IPS-20b (cell line): Measurements from ENCODE around the gene COL9A3.

Experiments used
- H3K27ac ChIP-seq: one replicate; pipeline ENCODE4 v1.5.1; 2013; ENCODE audit warnings: low read length
- H3K27me3 ChIP-seq: 2 replicates; pipeline ENCODE4 v1.6.1; 2013; ENCODE audit warnings: mild to moderate bottlenecking, low read length, inconsistent platforms; ENCODE audit not compliant: insufficient read depth
- H3K36me3 ChIP-seq: 2 replicates; pipeline ENCODE4 v1.6.1; 2013; ENCODE audit warnings: low read depth, mild to moderate bottlenecking, inconsistent platforms, low read length, moderate library complexity; ENCODE audit not compliant: insufficient read depth
- H3K4me1 ChIP-seq: 2 replicates; pipeline ENCODE4 v1.6.1; 2013; ENCODE audit warnings: mild to moderate bottlenecking, control low read depth, inconsistent platforms, low read length, moderate library complexity; ENCODE audit not compliant: insufficient read depth
- H3K4me3 ChIP-seq: 2 replicates; pipeline ENCODE4 v1.5.1; 2013; ENCODE audit warnings: mild to moderate bottlenecking, low read length, inconsistent platforms
- H3K9ac ChIP-seq: 2 replicates; pipeline ENCODE4 v1.6.1; 2013; ENCODE audit warnings: low read depth, mild to moderate bottlenecking, inconsistent platforms, low read length, moderate library complexity
- H3K9me3 ChIP-seq: 2 replicates; pipeline ENCODE4 v1.6.1; 2013; ENCODE audit warnings: mild to moderate bottlenecking, low read depth, low read length, inconsistent platforms; ENCODE audit not compliant: insufficient read depth

COL9A3 gene

DNA sequence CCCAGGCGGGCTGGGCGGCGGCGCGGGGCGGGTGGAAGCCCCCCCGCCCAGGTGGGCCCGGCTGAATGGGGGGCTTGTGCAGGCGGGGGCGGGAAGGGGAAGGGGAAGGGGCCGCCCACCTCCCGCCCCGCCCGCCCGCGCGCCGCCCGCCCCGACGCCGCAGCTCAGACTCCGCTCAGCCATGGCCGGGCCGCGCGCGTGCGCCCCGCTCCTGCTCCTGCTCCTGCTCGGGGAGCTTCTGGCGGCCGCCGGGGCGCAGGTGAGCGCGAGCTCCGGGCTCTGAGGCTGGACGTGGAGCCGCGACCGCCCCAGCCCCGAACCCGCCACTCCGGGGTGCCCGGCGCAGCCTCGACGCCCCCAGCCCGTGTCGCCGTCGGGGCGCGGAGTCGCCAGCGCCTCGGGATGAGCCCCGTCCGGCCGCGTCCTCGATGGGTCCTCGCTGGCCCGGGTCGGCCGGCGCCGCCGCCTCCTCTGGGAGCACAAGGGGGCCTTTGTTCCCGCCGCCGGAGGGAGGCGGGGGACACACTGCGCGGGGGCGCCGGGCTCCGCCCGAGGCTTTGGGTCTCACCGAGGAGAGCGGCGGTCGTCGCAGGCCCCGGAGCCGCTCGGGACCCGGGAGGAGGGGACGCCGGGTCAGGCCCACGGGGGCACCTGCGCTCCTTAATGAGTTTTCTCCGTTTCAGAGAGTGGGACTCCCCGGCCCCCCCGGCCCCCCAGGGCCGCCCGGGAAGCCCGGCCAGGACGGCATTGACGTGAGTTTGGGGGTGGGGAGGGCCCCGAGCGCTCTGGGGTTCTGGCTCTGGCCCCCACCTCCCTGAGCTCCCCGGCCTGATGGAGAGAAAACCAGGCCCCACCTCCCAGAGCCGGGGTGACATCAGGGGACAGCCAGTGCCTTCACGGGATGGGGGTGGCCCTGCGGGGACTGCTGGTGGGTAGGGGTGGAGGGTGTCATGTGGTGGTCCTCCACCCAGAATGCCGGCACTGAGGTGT is at the start of gene COL9A3:
Gene COL9A3 (plus strand): TSS at position 167 of the 990 bp plus-strand sequence. CDS start 15 bp downstream, at position 182.
- peak within 1 kb of the TSS; percentile 73 for H3K4me3 ChIP-seq
- H3K9me3 ChIP-seq = no peaks in the 10 kb centered on the region
- peaks cover 5% of the 10 kb centered on the region; the same call in 1 of the 2 replicates for H3K4me1 ChIP-seq

DNA sequence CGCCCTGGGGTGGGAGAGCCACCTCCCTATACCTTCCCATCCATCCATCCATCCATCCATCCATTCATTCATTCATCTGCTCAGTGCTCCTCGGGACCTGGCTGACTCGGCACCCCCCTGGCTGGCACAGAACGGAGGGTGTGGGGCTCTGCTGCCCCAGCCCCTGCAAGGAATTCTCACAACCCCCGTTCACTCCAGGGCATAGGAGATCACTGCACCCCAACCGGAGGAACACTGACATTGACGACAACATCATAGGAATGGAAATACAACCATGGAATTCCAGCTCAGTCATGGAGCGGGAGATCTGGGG is 48.7 kb upstream of the COL9A3 start:
- H3K9ac ChIP-seq = no peak overlapping the region
- no peaks in the 10 kb centered on the region for H3K4me1 ChIP-seq
- no peaks in the 10 kb centered on the region; the same call in 1 of the 2 replicates for H3K27me3 ChIP-seq
- H3K4me3 ChIP-seq = no peak overlapping the region
- H3K36me3 ChIP-seq = no peaks in the 10 kb centered on the region
- no peak overlapping the region for H3K27ac ChIP-seq
- H3K9me3 ChIP-seq = no peaks in the 10 kb centered on the region

More for the DNA sequence above, at the start of gene COL9A3:
- 0 out of 2 replicates have a peak, but pooled peaks cover 4% of the 10 kb centered on the region for H3K36me3 ChIP-seq
- peak within 1 kb of the TSS; percentile 77 for H3K9ac ChIP-seq
- peak within 1 kb of the TSS; percentile 56 for H3K27ac ChIP-seq
- peaks cover 30% of the 10 kb centered on the region for H3K27me3 ChIP-seq

DNA sequence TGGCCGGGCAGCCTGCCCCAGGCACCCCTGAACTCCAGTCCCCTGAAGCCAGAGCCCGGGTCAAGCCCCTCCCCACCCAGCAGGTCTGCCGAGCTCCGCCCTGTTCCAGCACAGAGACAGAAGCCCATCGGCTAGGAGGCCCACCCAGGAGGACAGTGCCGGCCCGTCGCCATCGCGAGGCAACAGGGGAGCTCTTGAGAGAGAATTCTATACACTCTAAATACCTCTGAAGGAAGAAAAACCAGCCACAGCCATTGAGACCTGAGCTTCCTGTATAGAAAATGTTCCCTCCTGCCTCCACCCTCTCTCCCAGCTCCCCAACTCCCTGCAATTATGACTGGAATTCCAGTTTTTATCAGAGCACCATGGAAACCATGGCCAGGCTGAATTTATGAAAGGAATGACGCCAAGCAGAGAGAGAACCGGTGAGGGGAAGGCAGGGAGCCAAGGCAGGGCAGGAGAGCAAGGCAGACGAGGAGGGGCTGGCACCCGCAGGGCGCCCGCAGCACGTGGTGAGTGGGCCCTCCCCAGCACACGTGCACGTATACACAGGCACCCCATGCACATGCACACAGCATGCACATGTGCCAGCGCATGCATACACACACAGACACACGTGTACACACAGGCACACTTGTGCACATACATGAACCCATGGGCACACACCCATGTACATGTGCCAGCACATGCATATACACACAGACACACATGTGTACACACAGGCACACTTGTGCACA is 48.1 kb upstream of the COL9A3 start:
- H3K4me3 ChIP-seq = no peak overlapping the region
- H3K36me3 ChIP-seq = no peaks in the 10 kb centered on the region
- no peaks in the 10 kb centered on the region for H3K9me3 ChIP-seq
- H3K9ac ChIP-seq = no peak overlapping the region
- no peaks in the 10 kb centered on the region for H3K4me1 ChIP-seq
- H3K27me3 ChIP-seq = no peaks in the 10 kb centered on the region; the same call in 1 of the 2 replicates
- H3K27ac ChIP-seq = no peak overlapping the region

DNA sequence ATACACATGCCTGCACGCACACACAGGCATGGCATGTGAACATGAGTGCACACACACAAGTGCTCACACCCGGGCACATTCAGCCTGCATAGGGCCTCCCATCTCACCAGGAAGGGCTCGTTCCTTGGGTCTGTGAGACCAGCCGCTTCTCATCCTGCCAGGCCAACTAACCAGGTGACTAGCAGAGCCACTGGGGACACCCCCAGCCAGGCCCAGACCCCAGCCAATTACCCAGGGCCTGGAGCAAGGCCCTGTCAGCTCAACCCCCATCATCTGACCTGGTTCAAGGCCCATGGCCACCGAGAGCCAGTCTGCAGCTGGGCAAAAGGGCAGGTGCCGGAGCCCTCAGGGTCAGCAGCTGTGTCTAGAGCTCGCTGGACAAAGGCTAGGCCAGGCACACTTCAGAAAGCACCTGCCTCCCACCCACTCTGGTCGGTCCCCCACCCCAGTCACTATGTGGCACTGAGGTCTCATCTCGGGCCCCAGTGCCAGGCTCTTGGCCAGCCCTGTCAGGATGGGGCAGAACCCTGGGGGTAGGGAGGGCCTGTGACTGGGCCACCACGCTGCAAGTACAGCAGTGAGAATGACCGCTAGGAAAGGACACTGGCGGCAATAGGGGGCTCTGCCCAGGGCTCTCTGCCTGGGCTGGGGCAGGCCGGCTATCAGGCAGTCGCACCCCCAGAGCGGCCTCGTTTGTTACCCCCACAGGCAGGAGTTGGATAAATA is 47.3 kb upstream of the COL9A3 start:
- Histone ChIP-seq H3K9me3 (no peaks in the 10 kb centered on the region), H3K36me3 (no peaks in the 10 kb centered on the region), H3K4me3 (no peak overlapping the region), H3K4me1 (no peaks in the 10 kb centered on the region), H3K27me3 (no peaks in the 10 kb centered on the region; the same call in 1 of the 2 replicates), H3K27ac (no peak overlapping the region), H3K9ac (no peak overlapping the region)

DNA sequence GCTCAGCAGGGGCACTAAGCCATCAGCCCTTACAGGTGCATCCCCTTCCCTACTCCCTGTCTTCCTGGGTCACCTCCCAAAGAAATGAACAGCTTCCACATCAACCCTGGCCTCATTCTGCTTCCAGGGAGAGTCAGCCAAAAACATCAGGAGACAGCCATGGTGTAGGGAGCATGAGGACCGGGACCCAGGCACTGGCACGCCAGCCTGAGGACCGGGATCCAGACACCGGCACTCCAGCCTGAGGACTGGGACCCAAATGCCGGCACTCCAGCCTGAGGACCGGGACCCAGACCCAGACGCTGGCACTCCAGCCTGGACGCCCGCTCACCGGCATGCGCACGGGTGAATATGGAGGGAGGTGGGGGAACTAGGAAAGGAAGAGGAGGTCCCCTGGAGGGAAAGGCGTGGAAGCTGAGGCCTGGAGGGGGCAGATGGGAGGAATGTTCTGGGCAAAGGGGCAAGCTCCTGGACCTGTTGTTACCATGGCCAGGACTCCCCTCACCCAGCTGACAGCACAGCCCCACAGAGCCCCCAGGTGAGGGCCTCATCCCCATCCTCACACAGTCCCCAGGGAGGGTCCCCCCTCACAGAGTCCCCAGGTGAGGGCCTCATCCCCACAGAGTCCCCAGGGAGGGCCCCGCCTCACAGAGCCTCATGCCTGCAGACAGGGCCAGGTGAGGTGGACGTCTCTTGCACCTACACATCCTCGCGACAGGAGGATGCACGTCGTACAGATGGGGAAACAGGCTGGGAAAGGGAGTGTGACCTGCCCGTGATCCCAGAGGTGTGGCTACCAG is 46.5 kb upstream of the COL9A3 start:
- Histone ChIP-seq H3K4me3 (no peak overlapping the region), H3K9me3 (no peaks in the 10 kb centered on the region), H3K9ac (no peak overlapping the region), H3K27me3 (no peaks in the 10 kb centered on the region; the same call in 1 of the 2 replicates), H3K36me3 (no peaks in the 10 kb centered on the region), H3K4me1 (no peaks in the 10 kb centered on the region), H3K27ac (no peak overlapping the region)

DNA sequence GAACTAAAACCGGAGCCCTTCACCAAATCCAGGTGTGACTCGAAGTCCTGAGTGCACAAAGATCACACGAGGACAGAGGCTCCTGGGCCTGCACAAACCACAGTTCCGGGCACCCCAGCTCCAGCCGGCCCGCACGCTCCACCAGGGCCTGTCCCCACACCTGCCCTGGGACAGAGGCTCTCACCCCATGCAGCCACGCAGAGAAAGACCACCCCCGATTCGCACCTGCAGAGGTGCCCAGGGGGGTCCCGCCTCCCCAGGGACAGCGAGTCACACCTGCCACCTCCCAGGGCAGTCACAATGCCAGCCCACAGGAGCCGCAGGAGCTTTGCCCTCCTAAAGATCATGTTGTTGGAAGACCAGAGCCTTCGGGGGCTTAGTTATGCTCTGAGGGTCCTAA is 45.9 kb upstream of the COL9A3 start:
- Histone ChIP-seq H3K27me3 (no peaks in the 10 kb centered on the region; the same call in 1 of the 2 replicates), H3K9ac (no peak overlapping the region), H3K4me3 (no peak overlapping the region), H3K27ac (no peak overlapping the region), H3K9me3 (no peaks in the 10 kb centered on the region), H3K36me3 (no peaks in the 10 kb centered on the region), H3K4me1 (no peaks in the 10 kb centered on the region)

DNA sequence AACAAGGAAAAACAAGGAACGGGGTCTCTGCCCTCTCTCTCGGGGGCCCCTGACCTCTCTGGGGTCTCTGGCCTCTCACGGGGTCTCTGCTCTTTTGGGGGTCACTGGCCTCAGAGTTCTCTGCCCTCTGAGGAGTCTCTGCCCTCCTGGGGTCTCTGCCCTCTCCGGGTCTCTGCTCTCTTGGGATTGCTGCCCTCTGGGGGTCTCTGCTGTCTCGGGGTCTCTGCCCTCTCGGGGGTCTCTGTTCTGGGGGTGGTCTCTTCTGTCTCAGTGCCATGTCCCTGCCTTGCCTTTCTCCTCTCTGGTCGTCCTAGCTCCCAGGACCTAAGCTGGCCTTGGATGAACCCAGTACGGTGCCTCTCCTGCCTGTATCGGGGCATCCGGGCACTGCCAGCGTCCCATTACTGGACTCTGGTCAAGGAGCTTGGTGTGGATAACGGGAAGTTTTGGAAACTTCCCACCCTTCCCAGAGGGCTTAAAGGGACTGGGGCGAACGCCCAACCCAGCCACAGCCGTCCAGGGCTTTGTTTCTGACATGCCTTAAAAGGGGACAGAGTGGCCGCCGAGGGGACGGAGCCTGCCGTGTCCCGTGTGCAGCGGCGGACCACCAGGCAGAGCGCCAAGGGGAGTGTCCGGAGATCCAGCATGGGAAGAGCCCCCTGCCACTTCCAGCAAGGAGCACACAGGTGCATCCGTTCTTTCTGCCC is 45.3 kb upstream of the COL9A3 start:
- Histone ChIP-seq H3K27me3 (no peaks in the 10 kb centered on the region; the same call in 1 of the 2 replicates), H3K9ac (no peak overlapping the region), H3K36me3 (no peaks in the 10 kb centered on the region), H3K27ac (no peak overlapping the region), H3K4me3 (no peak overlapping the region), H3K9me3 (no peaks in the 10 kb centered on the region), H3K4me1 (no peaks in the 10 kb centered on the region)

DNA sequence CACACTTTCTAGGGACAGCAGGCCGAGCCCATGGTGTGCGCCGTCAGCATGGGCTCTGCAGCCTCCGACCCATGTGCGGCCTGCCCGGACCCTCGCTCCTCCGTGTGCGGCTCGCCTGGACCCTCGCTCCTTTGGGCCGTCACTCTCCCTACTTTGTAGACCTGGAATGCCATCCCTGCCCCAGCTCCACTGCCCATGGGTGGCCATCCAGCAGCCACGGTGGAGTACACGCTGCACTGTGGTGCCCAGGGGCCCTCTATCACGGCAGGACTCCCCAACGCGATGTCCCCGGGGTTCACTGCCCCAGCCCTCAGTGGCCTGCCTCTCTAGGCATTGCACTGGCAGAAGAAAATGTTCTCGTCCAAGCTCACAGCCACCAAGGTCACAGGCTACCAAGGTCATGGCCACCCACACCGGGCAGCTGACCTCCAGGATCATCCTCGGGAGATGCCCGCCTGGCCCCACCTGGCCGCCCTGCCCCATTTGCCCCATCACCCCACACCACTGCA is 44.7 kb upstream of the COL9A3 start:
- Histone ChIP-seq H3K4me3 (no peak overlapping the region), H3K27me3 (no peaks in the 10 kb centered on the region), H3K9me3 (no peaks in the 10 kb centered on the region), H3K9ac (no peak overlapping the region), H3K36me3 (no peaks in the 10 kb centered on the region), H3K27ac (no peak overlapping the region), H3K4me1 (no peaks in the 10 kb centered on the region)

DNA sequence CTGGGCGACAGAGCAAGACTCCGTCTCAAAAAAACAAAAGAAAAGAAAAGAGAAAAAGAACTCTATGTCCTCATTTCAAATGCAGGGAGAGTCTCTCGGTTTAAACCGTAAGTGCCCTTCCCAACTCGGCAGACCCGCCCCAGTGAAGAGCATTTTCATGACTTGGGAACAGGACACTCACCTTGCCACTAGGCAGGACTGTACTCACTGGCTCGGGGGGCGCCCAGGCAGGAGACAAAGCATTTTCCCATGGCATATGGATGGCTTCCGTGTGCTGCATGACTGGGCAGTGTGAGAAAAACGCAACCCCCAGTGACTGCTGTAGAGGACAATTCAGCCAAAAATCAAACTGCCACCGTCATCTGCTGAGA is 44.2 kb upstream of the COL9A3 start:
- H3K4me1 ChIP-seq = no peaks in the 10 kb centered on the region

DNA sequence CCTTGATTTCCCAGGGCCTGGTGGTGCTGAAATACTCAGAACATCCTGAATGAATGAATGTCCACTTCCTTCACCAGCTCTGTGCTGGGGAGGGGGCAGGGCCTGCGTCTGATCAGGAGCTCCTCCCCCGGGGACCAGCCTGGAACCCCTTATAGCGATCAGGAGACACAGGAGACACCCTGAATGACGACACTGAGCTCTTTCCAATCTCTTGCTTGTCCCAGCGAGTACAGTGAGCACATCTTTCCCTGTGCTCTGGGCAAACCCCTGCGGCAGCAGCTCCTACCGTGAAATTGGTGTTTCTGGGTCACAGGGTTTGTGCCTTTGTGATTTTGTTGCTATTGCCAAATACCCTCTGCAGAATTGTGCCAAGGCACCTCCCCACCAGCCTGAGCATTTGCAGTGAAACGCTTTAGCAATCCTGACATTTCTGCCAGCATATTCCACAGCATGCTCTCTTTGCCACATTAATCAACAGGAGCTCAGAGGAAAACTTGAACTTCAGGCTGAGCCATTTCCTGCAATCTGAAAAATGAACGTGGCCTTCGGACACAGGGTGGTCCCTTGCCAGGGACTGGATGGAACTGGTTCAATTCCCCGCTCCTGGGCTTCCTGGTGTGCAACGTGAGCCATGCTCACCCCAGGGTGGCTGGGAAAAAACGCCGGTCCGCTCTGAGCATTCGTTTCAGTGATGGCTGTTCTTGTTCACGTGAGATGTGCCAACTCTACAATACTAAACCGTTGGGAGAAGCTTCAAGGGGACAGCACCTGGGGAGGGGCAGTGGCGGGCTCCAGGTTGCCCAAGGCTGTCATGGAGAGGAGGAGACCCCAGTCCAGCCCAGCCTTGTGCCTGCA is 43.6 kb upstream of the COL9A3 start:
- no peak overlapping the region for H3K4me3 ChIP-seq
- no peak overlapping the region for H3K9ac ChIP-seq

More for the DNA sequence above, 44.2 kb upstream of the COL9A3 start:
- H3K36me3 ChIP-seq = no peaks in the 10 kb centered on the region
- H3K9me3 ChIP-seq = no peaks in the 10 kb centered on the region
- H3K27ac ChIP-seq = no peak overlapping the region
- H3K27me3 ChIP-seq = no peaks in the 10 kb centered on the region
- no peak overlapping the region for H3K9ac ChIP-seq
- no peak overlapping the region for H3K4me3 ChIP-seq

More for the DNA sequence above, 43.6 kb upstream of the COL9A3 start:
- Histone ChIP-seq H3K27ac (no peak overlapping the region), H3K36me3 (no peaks in the 10 kb centered on the region), H3K4me1 (no peaks in the 10 kb centered on the region), H3K9me3 (no peaks in the 10 kb centered on the region), H3K27me3 (no peaks in the 10 kb centered on the region)
